GM18498 (cell line): ENCODE results near the gene SMU1.

Experiments used
- ATAC-seq: cut with Tn5 transposase; IDR thresholded peaks from one replicate; pipeline ENCODE4 v1.9.1; 2021; ENCODE audit warnings: mild to moderate bottlenecking, moderate library complexity; ENCODE audit not compliant: unreplicated experiment

Gene SMU1

GRCh38 chr9:33076046-33077004, at the start of gene SMU1:
Gene SMU1, minus strand, starts transcription at chr9:33076674. Its CDS starts 66 bp downstream, at chr9:33076608.
- peak; percentile 99 for ATAC-seq

DNA sequence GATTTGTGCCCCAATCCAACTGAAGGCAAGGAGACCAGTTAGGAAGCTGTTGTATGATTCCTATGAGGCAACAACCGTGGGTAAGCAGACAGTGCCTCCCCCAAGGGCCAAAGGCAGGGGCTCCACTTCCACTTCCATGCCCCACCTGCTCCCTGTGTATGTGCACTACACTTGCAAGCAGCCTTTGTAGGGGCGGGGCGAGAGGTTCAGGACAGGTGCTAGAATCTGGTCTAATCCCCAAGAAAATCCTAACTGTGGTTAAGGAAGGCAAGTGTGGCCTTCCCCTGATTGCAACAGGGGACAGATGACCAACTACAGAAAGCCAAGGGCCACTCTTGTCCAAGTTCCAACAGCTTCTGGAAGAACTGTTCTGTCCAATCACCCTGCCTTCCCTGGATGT, 49.0 kb upstream of the SMU1 start:
- no peak for ATAC-seq

DNA sequence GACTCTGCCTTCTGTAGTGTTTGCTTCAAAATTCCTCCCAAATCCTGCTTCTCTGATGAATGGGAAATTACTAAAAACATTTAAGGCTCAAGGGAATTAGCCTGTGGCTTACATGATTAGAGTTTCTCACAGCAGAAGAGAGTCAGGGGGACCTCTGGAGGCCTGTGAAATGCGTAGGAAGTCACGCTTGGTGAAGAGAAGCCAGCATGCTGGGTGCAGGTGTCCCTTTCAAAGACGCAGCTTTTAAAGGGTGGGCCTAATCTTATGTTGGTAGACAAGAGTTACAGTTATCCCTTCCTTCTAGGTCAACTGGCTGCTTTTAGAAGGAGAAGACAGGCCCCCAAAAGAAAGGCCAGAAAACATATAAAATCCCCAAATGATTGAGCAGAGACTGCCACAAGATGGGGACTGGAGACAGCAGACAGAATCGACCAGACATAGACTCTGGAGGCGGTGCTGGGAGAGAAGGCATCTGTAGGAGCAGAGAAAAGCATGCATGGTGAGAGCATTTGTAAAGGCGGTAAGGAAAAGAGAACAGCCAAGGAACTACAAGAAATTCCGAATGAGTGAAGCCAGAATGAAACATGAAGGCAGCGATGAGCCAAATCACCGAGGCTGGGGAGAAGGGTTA, 48.4 kb upstream of the SMU1 start:
- peak; percentile 42 for ATAC-seq

GRCh38 chr9:33124046-33124445, 47.6 kb upstream of the SMU1 start:
- no peak for ATAC-seq

DNA sequence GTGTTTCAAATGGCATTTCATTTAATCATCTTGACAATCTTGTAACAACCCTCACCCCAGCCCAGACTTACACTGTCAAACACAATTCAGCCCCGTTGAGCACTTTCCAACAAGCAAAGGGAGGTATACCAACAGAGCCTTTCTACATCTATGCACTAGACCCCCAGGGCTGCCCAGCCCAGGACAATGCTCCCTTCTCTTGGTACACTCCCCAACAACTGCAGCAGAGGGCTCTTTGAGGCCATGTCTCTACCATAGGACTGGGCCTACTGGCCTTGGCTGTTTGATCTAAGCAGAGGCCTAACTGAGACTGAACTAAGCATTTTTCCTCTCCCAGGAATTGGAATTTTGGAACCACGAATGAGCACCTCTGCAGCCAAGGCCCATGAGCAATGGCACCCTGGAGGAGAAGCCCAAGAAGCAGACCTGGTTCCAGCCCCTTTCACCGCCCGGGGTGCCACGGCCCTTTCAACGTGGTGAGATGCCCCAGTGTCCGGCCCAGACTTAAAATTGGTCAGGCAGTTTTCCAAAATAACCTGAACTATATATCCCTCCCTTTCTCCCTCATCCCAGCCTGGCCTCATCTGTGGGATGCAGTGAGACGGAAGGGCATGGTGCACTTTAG, 47.0 kb upstream of the SMU1 start:
- ATAC-seq = no peak

DNA sequence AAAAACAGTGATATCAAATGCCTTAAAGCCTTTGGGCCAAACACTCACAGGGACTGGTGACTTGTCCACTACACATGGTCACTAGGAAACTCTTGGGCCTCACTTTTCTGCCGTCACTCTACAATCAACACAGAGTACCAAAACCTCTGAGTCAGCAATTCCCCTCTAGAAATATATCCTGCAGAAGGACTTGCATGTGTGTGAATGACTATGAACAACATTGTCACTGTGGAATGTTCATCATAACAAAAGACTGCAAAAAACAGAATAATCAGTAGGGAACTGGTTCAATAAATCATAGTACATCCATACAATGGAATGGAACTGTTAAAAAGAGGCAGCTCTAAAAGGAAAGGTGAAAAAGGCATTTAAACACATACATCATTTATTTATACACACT, 44.1 kb upstream of the SMU1 start:
- ATAC-seq = no peak

DNA sequence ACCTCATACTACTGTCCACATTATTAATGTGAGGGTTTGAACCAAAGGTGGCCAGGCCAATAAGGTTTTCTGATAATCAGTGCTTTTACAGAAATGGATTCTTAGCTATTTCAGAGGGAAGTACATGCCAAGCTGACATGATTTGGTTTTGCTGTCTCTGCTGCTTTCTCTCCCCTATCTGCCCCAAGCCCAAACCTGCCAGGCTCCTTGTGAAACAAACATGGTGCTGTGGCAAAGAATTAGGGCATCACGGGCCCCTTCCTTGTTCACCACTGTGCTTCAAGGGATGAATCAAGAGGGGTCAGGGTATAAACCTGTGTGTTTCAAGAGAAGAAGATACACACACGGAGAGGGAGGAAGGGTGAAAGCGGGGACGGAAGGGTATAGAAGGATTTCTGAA, 41.3 kb upstream of the SMU1 start:
- ATAC-seq = no peak

- no peak for ATAC-seq
Observed at GRCh38 chr9:33117306-33117705, 40.8 kb upstream of the SMU1 start.

DNA sequence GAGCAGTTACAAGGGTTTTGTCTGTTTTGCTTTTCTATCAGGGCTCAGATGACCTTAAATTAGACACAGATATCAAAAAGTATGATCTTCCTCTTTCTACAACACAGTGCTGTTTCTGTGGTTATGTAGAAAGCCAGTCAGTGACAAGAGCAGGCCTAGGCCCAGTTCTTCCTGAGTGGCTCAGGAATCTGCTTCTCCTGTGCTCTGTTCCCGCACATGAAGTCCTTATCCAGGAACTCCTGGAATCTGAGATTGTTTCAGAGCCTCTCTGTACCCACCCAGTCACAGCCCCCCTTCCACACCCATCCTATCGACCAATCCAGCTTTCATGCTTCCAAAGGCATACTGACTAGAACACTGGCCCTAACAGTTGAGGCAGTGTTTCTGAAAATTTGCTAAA, 40.4 kb upstream of the SMU1 start:
- peak; percentile 74 for ATAC-seq

GRCh38 chr9:33114746-33115145, 38.3 kb upstream of the SMU1 start:
- no peak for ATAC-seq

DNA sequence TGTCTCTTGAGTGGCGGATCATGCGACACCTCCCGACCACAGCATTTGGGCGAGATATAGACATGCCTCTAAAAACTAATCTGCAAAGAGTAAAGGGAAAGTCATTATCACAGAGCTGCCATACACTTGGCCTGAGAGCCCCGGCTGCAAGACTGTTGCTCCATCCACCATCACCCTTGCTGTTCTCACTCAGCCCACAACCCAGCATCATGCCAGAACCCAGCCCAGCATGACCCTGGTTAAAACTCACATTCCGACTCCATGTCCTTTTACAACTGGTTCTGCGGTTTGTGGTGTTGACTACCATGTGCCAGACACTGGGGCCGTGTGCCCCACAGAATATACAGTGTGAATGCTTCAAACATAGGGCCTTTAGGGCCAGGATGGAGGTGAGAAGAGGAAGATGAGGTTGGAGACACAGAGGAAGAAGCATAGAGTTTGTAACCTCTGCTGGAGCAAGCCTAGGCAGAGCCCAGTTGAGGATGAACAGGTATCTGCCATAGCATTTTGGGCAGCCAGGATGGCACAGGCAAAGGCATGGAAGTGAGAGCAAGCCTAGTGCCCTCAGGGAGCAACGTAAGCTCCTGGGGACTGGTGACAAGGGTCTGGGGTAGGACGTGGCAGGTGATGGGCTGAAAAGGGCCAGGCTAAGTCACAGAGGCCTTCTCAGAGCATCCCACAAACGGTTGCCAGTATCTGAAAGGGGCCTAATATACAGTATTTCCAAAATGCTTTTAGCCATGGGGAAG, 37.5 kb upstream of the SMU1 start:
- no peak for ATAC-seq

- no peak for ATAC-seq
Observed at GRCh38 chr9:33112094-33112493, 35.6 kb upstream of the SMU1 start.

GRCh38 chr9:33111631-33112030, 35.2 kb upstream of the SMU1 start:
- ATAC-seq = no peak

DNA sequence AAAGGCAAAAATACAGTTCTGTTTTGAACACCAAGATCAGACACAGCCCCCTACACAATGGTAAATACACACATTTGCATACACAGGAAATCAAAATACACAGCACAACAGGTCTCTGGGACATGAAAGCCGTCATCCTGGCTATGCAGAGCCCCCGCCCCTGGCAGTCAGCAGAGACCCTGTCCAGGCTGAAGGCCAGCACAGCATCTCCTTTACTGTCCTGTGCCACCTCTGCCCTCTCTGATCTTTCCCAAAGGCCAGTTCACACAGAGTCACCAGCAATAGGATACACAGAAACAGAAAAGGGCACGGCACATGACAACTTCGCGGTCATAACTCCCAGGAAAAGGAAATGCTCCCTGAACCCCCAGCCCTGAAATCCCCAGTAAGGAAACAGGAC, 34.2 kb upstream of the SMU1 start:
- ATAC-seq = no peak

DNA sequence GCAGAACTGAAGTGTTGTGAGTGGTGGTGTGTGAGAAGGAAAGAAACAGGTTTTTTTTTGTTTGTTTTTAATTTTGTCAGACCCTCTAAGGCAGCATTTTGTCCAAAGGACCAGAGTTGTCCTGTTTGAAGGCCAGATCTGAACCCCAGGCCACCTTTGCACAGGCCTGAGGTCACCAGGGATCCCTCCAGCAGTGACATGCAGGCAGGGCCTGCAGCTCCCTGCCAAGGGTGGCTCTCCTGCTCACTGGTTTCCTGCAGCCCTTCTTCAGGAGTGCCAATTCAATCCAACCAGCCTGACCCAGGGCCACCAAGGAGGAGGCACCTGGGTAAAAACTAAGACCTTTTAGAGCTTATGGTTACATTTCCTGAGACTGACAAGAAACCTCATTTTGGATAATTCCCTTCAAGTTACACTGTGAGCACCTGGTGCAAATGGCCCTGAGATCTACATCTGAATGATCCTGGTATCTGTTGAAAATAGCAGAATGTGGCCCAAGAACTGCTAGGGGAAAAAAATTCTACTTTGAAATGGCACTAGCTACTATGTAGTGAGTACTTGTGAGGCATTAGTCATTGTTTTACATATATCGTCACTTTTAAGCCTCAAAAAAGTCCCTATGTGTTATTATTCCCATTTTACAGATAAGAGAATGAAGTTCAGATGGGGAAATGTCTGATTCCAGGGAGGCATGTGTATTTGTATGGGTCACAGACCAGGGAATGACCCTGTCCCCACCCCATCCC, 33.5 kb upstream of the SMU1 start:
- ATAC-seq = no peak

DNA sequence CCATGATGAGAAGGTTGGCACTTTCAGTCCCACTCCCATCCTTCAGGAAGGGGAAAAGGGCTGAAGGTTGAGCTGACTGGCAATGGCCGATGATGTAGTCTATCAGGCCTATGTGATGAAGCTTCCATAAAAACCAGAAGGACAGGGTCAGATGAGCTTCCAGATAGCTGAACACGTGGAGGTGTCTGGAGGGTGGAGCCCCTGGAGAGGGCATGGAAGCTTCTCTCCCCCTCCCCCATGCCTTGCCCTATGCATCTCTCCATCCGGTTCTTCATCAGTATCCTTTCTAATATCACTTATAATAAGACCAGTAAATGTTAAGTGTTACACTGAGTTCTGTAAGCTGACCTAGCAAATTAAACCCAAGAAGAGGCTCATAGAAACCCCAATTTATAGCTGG, 32.6 kb upstream of the SMU1 start:
- ATAC-seq = no peak

DNA sequence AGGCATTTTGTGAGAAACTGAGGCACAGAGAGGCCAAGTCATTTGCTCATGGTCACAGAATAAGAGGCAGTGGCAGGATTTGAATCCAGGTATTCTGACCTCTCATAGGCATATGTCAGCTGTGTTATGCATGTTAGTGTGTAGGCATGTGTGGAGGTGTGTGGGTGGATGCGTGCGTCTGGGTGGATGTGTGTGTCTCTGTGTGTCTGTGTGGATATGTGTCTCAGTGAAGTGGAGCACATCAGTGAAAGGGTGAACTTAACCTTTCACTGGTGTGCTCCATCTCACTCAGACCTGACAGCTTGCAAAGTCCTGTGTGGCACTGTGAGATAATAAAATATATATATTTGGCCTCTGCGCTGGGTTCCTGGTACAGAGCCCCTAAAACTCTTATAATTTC, 32.0 kb upstream of the SMU1 start:
- ATAC-seq = no peak

DNA sequence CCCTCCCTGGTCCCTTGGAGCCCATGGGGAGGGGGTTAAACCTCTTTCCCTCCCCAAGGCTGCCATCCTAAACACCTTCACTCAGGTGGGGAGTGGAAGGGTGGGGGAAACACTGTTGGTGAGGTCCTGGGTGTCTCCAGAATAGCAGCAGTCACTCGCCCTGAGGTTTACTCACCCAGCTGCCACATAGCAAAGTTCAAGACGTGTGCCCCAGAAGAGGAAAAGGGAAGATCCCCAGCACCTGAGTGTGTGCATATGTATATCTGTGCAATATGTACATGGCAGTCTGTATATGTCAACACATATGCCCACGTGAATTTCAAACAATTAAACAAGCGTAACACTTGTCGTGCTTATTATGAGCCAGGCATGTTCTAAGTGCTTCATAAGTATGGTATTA, 31.3 kb upstream of the SMU1 start:
- no peak for ATAC-seq

GRCh38 chr9:33106827-33107621, 30.6 kb upstream of the SMU1 start:
- no peak for ATAC-seq

- ATAC-seq = no peak
Observed at GRCh38 chr9:33106372-33106771, 29.9 kb upstream of the SMU1 start.
